ENCODE data around the gene EHF. TPM values are rescaled to one million over a fixed set of nuclear protein-coding genes. Genes with fewer than 3 reads are reported as not detected.

Gene EHF
- total and polyA plus RNA-seq, 9 of the 15 experiments (the other 6 are each of a cell fraction or from before 2014, with no cell fraction given) = 0.04 to 0.54 (median 0.37) TPM

DNA sequence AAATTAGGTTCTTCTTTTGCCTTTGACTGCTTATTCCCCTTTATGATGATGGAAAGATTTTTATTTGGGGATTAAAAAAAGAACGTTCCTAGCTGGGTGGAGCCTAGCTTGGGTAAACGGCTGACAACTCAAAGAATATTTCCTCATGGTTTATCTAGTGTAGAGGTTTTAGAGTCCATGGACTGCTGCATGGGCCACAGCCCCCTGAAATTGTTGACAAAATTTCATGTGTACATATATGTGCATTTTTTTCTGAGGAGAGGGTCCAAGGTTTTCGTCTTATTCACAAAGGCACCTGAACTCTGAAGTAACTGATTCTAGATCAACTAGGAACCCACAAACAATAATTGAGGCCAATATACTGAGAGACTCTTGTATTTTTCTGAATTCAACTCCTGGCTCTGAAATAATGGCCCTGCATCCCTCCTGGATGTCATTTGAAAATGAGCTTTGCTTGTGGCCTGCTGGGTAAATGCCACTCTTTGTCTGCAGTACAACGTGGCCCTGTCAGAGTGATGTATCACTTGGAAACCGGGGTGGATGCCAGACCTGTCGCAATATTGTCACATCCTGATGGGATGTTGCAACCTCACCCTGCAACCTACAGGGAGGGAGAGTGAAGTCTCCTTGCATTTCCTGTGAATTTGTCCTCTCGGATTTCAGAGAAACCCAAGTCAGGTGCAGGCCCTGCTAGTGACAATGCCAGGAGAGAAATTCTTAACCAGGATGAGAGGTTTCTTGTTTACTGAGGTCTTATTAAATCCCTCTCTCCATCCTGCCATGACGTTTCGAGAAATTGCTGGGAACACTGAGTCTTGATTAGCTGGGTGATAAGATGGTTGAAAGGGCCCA lies 33.8 kb downstream of the EHF start (continued):
- TF ChIP-seq, protein P1, sequence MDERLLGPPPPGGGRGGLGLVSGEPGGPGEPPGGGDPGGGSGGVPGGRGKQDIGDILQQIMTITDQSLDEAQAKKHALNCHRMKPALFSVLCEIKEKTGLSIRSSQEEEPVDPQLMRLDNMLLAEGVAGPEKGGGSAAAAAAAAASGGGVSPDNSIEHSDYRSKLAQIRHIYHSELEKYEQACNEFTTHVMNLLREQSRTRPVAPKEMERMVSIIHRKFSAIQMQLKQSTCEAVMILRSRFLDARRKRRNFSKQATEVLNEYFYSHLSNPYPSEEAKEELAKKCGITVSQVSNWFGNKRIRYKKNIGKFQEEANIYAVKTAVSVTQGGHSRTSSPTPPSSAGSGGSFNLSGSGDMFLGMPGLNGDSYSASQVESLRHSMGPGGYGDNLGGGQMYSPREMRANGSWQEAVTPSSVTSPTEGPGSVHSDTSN (CRISPR knock-in tag; IDR thresholded peaks at IDR 0.05; ENCODE audit: low read depth) = no peak
- TF ChIP-seq, protein P1 (tag; conservative IDR thresholded peaks at IDR 0.05; ENCODE audit: low read depth) = peak; percentile 94
- TF ChIP-seq RFX1 (IDR thresholded peaks at IDR 0.05) = 0 out of 2 replicates have a peak, but pooled peaks have one; percentile 15

DNA sequence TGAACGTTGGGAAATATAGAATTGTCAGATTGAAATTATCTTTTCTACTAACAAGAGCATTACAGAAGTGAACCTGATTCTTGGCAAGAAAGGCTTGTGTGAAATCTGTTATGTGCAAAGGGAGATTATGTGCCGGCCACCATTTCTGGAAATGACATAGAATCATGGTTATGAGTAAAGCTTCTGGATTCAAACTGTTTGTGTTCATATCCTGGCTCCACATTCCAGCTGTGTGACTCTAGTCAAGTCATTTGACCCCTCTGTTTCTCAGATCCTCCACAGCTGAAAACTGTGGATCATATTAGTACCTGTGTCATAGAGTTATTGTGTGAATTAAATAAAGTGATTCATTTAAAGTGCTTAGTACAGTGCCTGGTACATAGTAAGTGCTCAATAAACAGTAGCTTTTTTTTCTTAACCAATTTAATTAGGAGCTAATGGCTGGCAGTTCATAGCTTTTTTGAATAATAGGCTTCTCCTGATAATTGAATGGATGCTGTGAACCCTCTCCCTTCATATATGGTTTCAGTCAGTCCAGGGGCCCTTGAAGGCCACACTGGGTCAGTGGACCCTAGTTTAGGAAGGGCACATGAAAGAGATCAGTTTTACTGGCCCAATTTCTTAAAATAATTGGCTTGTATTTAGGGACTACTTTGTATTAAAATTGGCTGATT lies 34.6 kb downstream of the EHF start:
- Histone ChIP-seq H3K9me1 (ENCODE audit: control insufficient read depth, insufficient read depth, low read length) (no peaks in the 10 kb centered on the region), H3K9me3 (replicated peaks; ENCODE audit: control insufficient read depth, insufficient read depth, low read depth, low read length) (no peaks in the 10 kb centered on the region), H3K4me2 (ENCODE audit: insufficient read depth, low read length) (no peak overlapping the region), H2AFZ (ENCODE audit: low read depth, low read length) (no peak overlapping the region), H3K27ac (ENCODE audit: extremely low read depth, low read depth, low read length) (no peak overlapping the region), H3K4me1 (replicated peaks in 1 of 2; ENCODE audit: control insufficient read depth in 2 of 2, insufficient read depth in 2 of 2, low read length in 2 of 2) (peaks cover 0 to 36% of the 10 kb centered on the region in 2 experiments; a peak in 3 of 5 replicates), H3K79me2 (ENCODE audit: control insufficient read depth, insufficient read depth, low read length) (no peaks in the 10 kb centered on the region), H4K20me1 (replicated peaks; ENCODE audit: control insufficient read depth, insufficient read depth, low read length) (no peaks in the 10 kb centered on the region), H3K27me3 (ENCODE audit: control insufficient read depth in 2 of 2, insufficient read depth in 2 of 2, low read length in 2 of 2) (no peaks in the 10 kb centered on the region), H3K4me3 (no peak overlapping the region), H3K9ac (ENCODE audit: insufficient read depth in 1 of 2, low read depth in 2 of 2, low read length in 2 of 2) (no peak overlapping the region), H3K36me3 (ENCODE audit: control insufficient read depth, insufficient read depth, low read length) (no peaks in the 10 kb centered on the region)
- CTCF ChIA-PET (ENCODE audit: low intra/inter-chr PET ratio) = no interaction called here
- WGBS (ENCODE audit: insufficient coverage, low coverage, missing lambda C conversion rate) = 27% methylated on average over 2 of the region's 2 CpGs
- intact Hi-C loops (cut with micrococcal nuclease) = loop anchor here (2.0 kb wide), 1 partner anchor 53 kb away; no protein-coding TSS in a partner anchor
- no TSS peak for BruUV-seq (replicated peaks)
- POLR2A ChIA-PET = interaction anchor here (0.6 to 1.4 kb wide), 3 partner anchors 17 to 52 kb away, joined by 3 to 4 read pairs (median 4); no protein-coding TSS in a partner anchor
- FAIRE-seq (no peak), DNase-seq (ENCODE audit: extremely low read depth in 1 of 4, low spot score in 3 of 4) (no peak), ATAC-seq (no peak)
- in situ Hi-C loops (cut with MboI) = no loop called here
- TF ChIP-seq RBM25 (IDR thresholded peaks at IDR 0.05; ENCODE audit: low read depth, low read length, severe bottlenecking) (peak; percentile 70), HEY1 (CRISPR knock-in tag; IDR thresholded peaks at IDR 0.05; ENCODE audit: borderline replicate concordance) (no peak), DDX20 (tag; IDR thresholded peaks at IDR 0.05; ENCODE audit: low read depth) (peak; percentile 20; the same call in 1 of the 2 replicates), KDM1A (IDR thresholded peaks at IDR 0.05) (0 out of 4 replicates have a peak, but pooled peaks have one; percentile 10 to 19), BCOR (IDR thresholded peaks at IDR 0.05) (0 out of 2 replicates have a peak, but pooled peaks have one; percentile 49)
- TF ChIP-seq, protein P2, sequence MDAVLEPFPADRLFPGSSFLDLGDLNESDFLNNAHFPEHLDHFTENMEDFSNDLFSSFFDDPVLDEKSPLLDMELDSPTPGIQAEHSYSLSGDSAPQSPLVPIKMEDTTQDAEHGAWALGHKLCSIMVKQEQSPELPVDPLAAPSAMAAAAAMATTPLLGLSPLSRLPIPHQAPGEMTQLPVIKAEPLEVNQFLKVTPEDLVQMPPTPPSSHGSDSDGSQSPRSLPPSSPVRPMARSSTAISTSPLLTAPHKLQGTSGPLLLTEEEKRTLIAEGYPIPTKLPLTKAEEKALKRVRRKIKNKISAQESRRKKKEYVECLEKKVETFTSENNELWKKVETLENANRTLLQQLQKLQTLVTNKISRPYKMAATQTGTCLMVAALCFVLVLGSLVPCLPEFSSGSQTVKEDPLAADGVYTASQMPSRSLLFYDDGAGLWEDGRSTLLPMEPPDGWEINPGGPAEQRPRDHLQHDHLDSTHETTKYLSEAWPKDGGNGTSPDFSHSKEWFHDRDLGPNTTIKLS (IDR thresholded peaks at IDR 0.05; ENCODE audit: borderline replicate concordance, low read depth) = no peak
- TF ChIP-seq, protein P3, sequence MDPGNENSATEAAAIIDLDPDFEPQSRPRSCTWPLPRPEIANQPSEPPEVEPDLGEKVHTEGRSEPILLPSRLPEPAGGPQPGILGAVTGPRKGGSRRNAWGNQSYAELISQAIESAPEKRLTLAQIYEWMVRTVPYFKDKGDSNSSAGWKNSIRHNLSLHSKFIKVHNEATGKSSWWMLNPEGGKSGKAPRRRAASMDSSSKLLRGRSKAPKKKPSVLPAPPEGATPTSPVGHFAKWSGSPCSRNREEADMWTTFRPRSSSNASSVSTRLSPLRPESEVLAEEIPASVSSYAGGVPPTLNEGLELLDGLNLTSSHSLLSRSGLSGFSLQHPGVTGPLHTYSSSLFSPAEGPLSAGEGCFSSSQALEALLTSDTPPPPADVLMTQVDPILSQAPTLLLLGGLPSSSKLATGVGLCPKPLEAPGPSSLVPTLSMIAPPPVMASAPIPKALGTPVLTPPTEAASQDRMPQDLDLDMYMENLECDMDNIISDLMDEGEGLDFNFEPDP (CRISPR knock-in tag; IDR thresholded peaks at IDR 0.05) = no peak

All from K562 (cell line).